Ovary (tissue), 3 donors: ENCODE measurements around the gene VIM.

Experiments
- EP300 ChIP-seq: sonication (generic); formaldehyde crosslinking; IDR thresholded peaks from one replicate; pipeline ENCODE4 v1.6.1; 2017; ENCODE audit warnings: antibody characterized with exemption
- POLR2A ChIP-seq: fragments of 450-650 bp; IDR thresholded peaks from one replicate; pipeline ENCODE4 v1.6.1; 2017; ENCODE audit warnings: antibody characterized with exemption, mild to moderate bottlenecking, moderate library complexity
- TF ChIP-seq, protein P1 (sequence below), 3 donors: fragments of 450-650 bp in 2 of 3; fragments of 200-600 bp in 1 of 3; IDR thresholded peaks; one replicate each; pipeline versions ENCODE4 v1.5.1 to v1.8.0; 2016 to 2022; ENCODE audit warnings: antibody characterized with exemption in 3 of 3, mild to moderate bottlenecking in 1 of 3
- donor health status: DM: no; HTN: no; CAD: no.

DNA sequence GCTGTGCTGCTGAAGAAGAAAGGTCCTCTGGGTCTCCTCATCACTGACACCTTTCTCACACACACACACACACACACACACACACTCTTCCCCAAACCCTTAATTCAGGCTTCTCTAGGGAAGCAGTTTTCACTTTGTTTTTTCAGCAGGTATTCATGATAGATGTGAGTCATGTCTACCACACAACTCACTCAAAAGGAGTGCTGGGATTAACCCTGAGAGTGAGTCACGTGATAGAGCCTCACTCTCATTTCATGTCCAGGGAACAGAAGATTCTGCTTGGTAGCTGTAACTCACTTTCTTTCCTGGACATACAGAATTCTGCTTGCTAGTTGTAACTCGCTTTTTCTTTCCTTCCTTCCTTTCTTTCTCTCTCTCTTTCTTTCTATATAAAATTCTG lies 45.4 kb downstream of the VIM start:
- TF ChIP-seq POLR2A, result no peak
- TF ChIP-seq, protein P1, sequence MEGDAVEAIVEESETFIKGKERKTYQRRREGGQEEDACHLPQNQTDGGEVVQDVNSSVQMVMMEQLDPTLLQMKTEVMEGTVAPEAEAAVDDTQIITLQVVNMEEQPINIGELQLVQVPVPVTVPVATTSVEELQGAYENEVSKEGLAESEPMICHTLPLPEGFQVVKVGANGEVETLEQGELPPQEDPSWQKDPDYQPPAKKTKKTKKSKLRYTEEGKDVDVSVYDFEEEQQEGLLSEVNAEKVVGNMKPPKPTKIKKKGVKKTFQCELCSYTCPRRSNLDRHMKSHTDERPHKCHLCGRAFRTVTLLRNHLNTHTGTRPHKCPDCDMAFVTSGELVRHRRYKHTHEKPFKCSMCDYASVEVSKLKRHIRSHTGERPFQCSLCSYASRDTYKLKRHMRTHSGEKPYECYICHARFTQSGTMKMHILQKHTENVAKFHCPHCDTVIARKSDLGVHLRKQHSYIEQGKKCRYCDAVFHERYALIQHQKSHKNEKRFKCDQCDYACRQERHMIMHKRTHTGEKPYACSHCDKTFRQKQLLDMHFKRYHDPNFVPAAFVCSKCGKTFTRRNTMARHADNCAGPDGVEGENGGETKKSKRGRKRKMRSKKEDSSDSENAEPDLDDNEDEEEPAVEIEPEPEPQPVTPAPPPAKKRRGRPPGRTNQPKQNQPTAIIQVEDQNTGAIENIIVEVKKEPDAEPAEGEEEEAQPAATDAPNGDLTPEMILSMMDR (IDR thresholded peaks at IDR 0.05), result no peak
- TF ChIP-seq EP300, result no peak
